ENCODE data around the gene PAQR8. TPM values are rescaled to one million over a fixed set of nuclear protein-coding genes. Genes with fewer than 3 reads are reported as not detected.

Gene PAQR8, protein sequence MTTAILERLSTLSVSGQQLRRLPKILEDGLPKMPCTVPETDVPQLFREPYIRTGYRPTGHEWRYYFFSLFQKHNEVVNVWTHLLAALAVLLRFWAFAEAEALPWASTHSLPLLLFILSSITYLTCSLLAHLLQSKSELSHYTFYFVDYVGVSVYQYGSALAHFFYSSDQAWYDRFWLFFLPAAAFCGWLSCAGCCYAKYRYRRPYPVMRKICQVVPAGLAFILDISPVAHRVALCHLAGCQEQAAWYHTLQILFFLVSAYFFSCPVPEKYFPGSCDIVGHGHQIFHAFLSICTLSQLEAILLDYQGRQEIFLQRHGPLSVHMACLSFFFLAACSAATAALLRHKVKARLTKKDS
- 10 to 100 TPM; 14.1 to 78.4 (median 28.6) TPM for polyA plus RNA-seq
- long read RNA-seq, donor 1, full-length matches to known transcripts: 60 of 60 reads
- long read RNA-seq, donor 1, partial matches to known transcripts: 0 of 60 reads
- long read RNA-seq, donor 1, other reads (novel, unspliced or antisense): 0 of 60 reads
- long read RNA-seq, donor 2, full-length matches to known transcripts: 9 of 9 reads
- long read RNA-seq, donor 2, partial matches to known transcripts: 0 of 9 reads
- long read RNA-seq, donor 2, other reads (novel, unspliced or antisense): 0 of 9 reads
- long read RNA-seq, donor 3, full-length matches to known transcripts: 8 of 8 reads
- long read RNA-seq, donor 3, partial matches to known transcripts: 0 of 8 reads
- long read RNA-seq, donor 3, other reads (novel, unspliced or antisense): 0 of 8 reads
- long read RNA-seq, donor 4: 0 reads
- long read RNA-seq, donor 5, full-length matches to known transcripts: 2 of 2 reads
- long read RNA-seq, donor 5, partial matches to known transcripts: 0 of 2 reads
- long read RNA-seq, donor 5, other reads (novel, unspliced or antisense): 0 of 2 reads
- long read RNA-seq, donor 6, full-length matches to known transcripts: 6 of 6 reads
- long read RNA-seq, donor 6, partial matches to known transcripts: 0 of 6 reads
- long read RNA-seq, donor 6, other reads (novel, unspliced or antisense): 0 of 6 reads
- long read RNA-seq, donor 7, full-length matches to known transcripts: 6 of 6 reads
- long read RNA-seq, donor 7, partial matches to known transcripts: 0 of 6 reads
- long read RNA-seq, donor 7, other reads (novel, unspliced or antisense): 0 of 6 reads
- long read RNA-seq, donor 8, full-length matches to known transcripts: 1 of 1 reads
- long read RNA-seq, donor 8, partial matches to known transcripts: 0 of 1 reads
- long read RNA-seq, donor 8, other reads (novel, unspliced or antisense): 0 of 1 reads
- long read RNA-seq, donor 9, full-length matches to known transcripts: 5 of 5 reads
- long read RNA-seq, donor 9, partial matches to known transcripts: 0 of 5 reads
- long read RNA-seq, donor 9, other reads (novel, unspliced or antisense): 0 of 5 reads
- long read RNA-seq, donor 10, full-length matches to known transcripts: 20 of 20 reads
- long read RNA-seq, donor 10, partial matches to known transcripts: 0 of 20 reads
- long read RNA-seq, donor 10, other reads (novel, unspliced or antisense): 0 of 20 reads

DNA sequence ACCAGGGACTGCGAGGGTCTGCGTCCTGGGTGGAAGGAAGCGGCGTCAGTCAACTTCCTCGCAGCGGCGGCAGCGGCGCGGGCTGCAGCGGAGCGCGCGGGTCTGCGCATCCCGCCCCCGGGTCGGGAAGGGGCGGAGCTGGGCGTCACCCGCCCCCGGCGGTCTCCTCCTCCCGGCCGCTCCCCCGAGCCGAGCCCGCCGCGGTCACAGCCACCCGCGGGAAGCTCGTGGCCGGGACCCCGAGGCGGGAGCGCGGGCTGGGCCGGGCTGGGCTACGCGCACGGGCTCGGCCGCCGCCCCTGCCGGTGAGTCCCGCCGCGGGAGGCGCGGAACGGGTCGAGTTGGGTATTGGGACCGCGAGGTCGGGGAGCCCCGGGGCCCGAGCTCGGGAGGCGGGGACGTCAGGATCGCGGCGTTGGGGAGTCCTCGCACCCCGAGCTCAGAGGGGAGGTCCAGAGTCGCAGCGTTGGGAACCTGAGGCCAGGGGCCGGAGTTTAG, at the start of gene PAQR8:
TSS of gene PAQR8 (plus strand) at position 207 of the 498 bp plus-strand sequence. CDS start 41,063 bp downstream, outside the sequence.
- Histone ChIP-seq H3K4me3 (ENCODE audit: low read depth in 1 of 3, low read length in 3 of 3) (peak within 1 kb of the TSS; percentile 68 to 97 (median 91)), H3K9me3 (ENCODE audit: control insufficient read depth in 2 of 2, insufficient read depth in 1 of 2, low read depth in 1 of 2, low read length in 1 of 2) (no peaks in the 10 kb centered on the region), H3K36me3 (ENCODE audit: control insufficient read depth in 3 of 3, insufficient read depth in 2 of 3, low read depth in 1 of 3, low read length in 3 of 3) (peaks cover 0 to 3% (median 0%) of the 10 kb centered on the region in 3 donors), H3K4me1 (ENCODE audit: control insufficient read depth in 3 of 3, insufficient read depth in 2 of 3, low read depth in 1 of 3, low read length in 2 of 3) (peaks cover 0 to 24% (median 0%) of the 10 kb centered on the region in 3 donors), H3K27ac (ENCODE audit: low read depth in 1 of 3, low read length in 2 of 3) (peak within 1 kb of the TSS; percentile 87 to 93 (median 92)), H3K27me3 (ENCODE audit: control insufficient read depth in 3 of 3, insufficient read depth in 3 of 3, low read length in 3 of 3) (no peaks in the 10 kb centered on the region)
- DNase-seq: peak; percentile 79 to 92
- no peak for FAIRE-seq
- WGBS, 3 donors: 0% methylated on average over 36 to 69 of the region's 69 CpGs

DNA sequence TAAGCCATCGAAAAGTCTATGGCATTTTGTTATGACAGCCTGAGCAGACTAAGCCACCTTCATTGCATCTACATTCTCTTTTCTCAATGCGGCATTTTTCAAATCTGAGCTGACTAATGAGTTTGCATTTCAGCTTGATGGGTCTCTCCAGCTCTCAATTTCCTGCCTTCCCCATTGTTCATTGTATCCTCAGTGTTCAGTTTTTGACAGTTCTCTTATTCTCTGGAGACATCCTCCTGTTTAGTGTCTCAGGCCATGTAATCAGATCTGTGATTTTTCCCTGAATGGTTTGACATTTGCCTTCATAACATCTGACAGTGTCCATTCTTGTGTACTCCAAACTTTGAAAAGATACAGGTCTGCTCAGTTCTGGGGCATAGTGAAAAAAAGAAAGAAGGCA, 49.5 kb upstream of the PAQR8 start:
- Histone ChIP-seq H3K9me3 (ENCODE audit: control insufficient read depth in 2 of 2, insufficient read depth in 1 of 2, low read depth in 1 of 2, low read length in 1 of 2) (no peaks in the 10 kb centered on the region), H3K36me3 (ENCODE audit: control insufficient read depth in 3 of 3, insufficient read depth in 2 of 3, low read depth in 1 of 3, low read length in 3 of 3) (no peaks in the 10 kb centered on the region), H3K4me3 (ENCODE audit: low read depth in 1 of 3, low read length in 3 of 3) (no peak overlapping the region), H3K27ac (ENCODE audit: low read depth in 1 of 3, low read length in 2 of 3) (no peak overlapping the region), H3K4me1 (ENCODE audit: control insufficient read depth in 3 of 3, insufficient read depth in 2 of 3, low read depth in 1 of 3, low read length in 2 of 3) (peaks cover 0 to 11% (median 0%) of the 10 kb centered on the region in 3 donors), H3K27me3 (ENCODE audit: control insufficient read depth in 3 of 3, insufficient read depth in 3 of 3, low read length in 3 of 3) (no peaks in the 10 kb centered on the region)
- WGBS, 3 donors: 81 to 98% (median 92%) methylated on average over 2 of the region's 2 CpGs
- FAIRE-seq (no peak), DNase-seq (no peak)

DNA sequence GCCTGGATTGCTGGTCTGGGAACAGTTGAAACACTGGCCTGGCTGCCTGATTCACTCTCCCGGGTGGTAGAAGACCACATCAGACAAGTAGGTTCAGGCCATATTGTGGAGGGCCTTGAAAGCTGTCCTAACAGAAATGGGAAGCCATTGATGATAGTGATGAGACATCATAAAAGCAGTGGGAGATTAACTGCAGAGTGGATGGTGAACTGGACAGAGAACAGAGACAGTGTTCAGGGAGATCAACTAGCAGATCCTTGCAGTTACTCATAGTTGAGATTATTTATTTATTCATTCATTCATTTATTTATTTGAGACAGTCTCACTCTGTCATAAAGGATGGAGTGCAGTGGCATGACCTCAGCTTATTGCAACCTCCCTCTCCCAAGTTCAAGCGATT, 47.2 kb upstream of the PAQR8 start:
- no peak for FAIRE-seq

DNA sequence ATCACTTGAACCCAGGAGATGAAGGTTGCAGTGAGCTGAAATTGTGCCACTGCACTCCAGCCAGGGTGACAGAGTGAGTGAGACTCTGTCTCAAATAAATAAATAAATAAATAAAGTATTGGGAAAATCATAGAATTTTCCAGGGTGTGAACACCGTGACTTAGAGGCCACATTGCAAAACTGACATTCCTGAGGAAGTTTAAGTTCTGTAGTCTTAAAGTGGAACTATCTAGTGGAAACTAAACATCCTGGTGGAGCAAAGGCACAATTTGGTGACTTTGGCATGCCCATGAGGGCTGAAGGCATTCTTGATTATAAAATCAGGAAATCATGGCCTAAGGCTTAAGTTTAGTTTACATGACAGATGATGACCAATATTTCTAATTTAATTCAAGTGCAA, 44.7 kb upstream of the PAQR8 start:
- Histone ChIP-seq H3K27ac (ENCODE audit: low read depth in 1 of 3, low read length in 2 of 3) (no peak overlapping the region), H3K9me3 (ENCODE audit: control insufficient read depth in 2 of 2, insufficient read depth in 1 of 2, low read depth in 1 of 2, low read length in 1 of 2) (no peaks in the 10 kb centered on the region), H3K4me3 (ENCODE audit: low read depth in 1 of 3, low read length in 3 of 3) (no peak overlapping the region), H3K36me3 (ENCODE audit: control insufficient read depth in 3 of 3, insufficient read depth in 2 of 3, low read depth in 1 of 3, low read length in 3 of 3) (no peaks in the 10 kb centered on the region), H3K4me1 (ENCODE audit: control insufficient read depth in 3 of 3, insufficient read depth in 2 of 3, low read depth in 1 of 3, low read length in 2 of 3) (peaks cover 0 to 20% (median 1%) of the 10 kb centered on the region in 3 donors), H3K27me3 (ENCODE audit: control insufficient read depth in 3 of 3, insufficient read depth in 3 of 3, low read length in 3 of 3) (no peaks in the 10 kb centered on the region)
- FAIRE-seq (no peak), DNase-seq (no peak)
- 91 to 93% (median 92%) methylated on average over 1 of the region's 1 CpG for WGBS, 3 donors

More for the DNA sequence above, 47.2 kb upstream of the PAQR8 start:
- Histone ChIP-seq H3K4me3 (ENCODE audit: low read depth in 1 of 3, low read length in 3 of 3) (no peak overlapping the region), H3K36me3 (ENCODE audit: control insufficient read depth in 3 of 3, insufficient read depth in 2 of 3, low read depth in 1 of 3, low read length in 3 of 3) (no peaks in the 10 kb centered on the region), H3K27ac (ENCODE audit: low read depth in 1 of 3, low read length in 2 of 3) (no peak overlapping the region), H3K9me3 (ENCODE audit: control insufficient read depth in 2 of 2, insufficient read depth in 1 of 2, low read depth in 1 of 2, low read length in 1 of 2) (no peaks in the 10 kb centered on the region), H3K27me3 (ENCODE audit: control insufficient read depth in 3 of 3, insufficient read depth in 3 of 3, low read length in 3 of 3) (no peaks in the 10 kb centered on the region), H3K4me1 (ENCODE audit: control insufficient read depth in 3 of 3, insufficient read depth in 2 of 3, low read depth in 1 of 3, low read length in 2 of 3) (peaks cover 0 to 20% (median 1%) of the 10 kb centered on the region in 3 donors)
- DNase-seq: no peak
- 83 to 100% (median 93%) methylated on average over 2 of the region's 2 CpGs for WGBS, 3 donors

DNA sequence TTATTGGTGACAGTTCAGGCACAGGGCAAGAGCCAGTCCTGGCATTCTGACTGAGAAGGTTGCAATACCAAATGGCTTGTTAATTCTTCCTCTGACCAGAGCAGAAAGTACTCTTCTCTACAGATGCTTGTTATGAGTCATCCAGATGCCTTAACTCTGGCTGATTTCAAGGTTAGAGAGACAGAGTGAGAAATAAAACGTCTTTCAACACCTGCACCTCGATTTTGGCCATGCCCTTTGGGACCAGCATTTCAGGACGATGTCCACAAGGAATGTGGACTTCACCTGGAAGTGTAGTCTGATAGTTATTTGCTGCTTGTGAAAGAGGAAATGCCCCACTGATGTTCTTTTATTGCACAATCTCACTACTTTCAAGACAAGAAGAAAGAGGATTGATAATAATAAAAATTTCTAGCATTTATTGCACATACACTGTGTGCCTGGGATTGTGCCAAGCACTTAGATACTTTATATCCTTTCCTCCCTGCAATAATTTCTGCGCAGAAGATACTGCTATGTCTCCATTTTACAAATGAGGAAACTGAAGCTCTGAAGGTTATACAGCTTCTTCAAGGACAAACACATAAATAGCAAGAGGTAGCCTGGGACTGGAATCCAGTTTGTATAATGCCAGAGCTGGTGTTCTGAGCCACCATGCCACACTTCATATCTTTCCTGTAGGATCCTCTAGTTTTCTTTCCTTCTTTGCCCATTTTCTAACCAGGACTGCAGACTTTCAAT, 43.9 kb upstream of the PAQR8 start:
- H3K4me1 ChIP-seq (ENCODE audit: control insufficient read depth in 3 of 3, insufficient read depth in 2 of 3, low read depth in 1 of 3, low read length in 2 of 3): peaks cover 0 to 20% (median 1%) of the 10 kb centered on the region in 3 donors
- 12 to 46% (median 21%) methylated on average over 4 of the region's 4 CpGs for WGBS, 3 donors
- no peak overlapping the region for H3K4me3 ChIP-seq (ENCODE audit: low read depth in 1 of 3, low read length in 3 of 3)
- H3K9me3 ChIP-seq (ENCODE audit: control insufficient read depth in 2 of 2, insufficient read depth in 1 of 2, low read depth in 1 of 2, low read length in 1 of 2): no peaks in the 10 kb centered on the region
- no peak for FAIRE-seq
- DNase-seq: peak; percentile 74 to 84
- H3K36me3 ChIP-seq (ENCODE audit: control insufficient read depth in 3 of 3, insufficient read depth in 2 of 3, low read depth in 1 of 3, low read length in 3 of 3): no peaks in the 10 kb centered on the region
- no peaks in the 10 kb centered on the region for H3K27me3 ChIP-seq (ENCODE audit: control insufficient read depth in 3 of 3, insufficient read depth in 3 of 3, low read length in 3 of 3)
- peak overlapping the region; percentile 3 to 65 (median 21) for H3K27ac ChIP-seq (ENCODE audit: low read depth in 1 of 3, low read length in 2 of 3)

GRCh38 chr6:52324189-52324588, 37.8 kb upstream of the PAQR8 start:
- no peaks in the 10 kb centered on the region for H3K27me3 ChIP-seq (ENCODE audit: control insufficient read depth in 3 of 3, insufficient read depth in 3 of 3, low read length in 3 of 3)
- peaks cover 5 to 44% (median 7%) of the 10 kb centered on the region in 3 donors for H3K4me1 ChIP-seq (ENCODE audit: control insufficient read depth in 3 of 3, insufficient read depth in 2 of 3, low read depth in 1 of 3, low read length in 2 of 3)
- H3K36me3 ChIP-seq (ENCODE audit: control insufficient read depth in 3 of 3, insufficient read depth in 2 of 3, low read depth in 1 of 3, low read length in 3 of 3): no peaks in the 10 kb centered on the region
- DNase-seq: no peak
- no peak overlapping the region for H3K27ac ChIP-seq (ENCODE audit: low read depth in 1 of 3, low read length in 2 of 3)
- H3K4me3 ChIP-seq (ENCODE audit: low read depth in 1 of 3, low read length in 3 of 3): no peak overlapping the region
- FAIRE-seq: no peak
- WGBS, 3 donors: 85 to 95% (median 94%) methylated on average over 6 of the region's 6 CpGs
- H3K9me3 ChIP-seq (ENCODE audit: control insufficient read depth in 2 of 2, insufficient read depth in 1 of 2, low read depth in 1 of 2, low read length in 1 of 2): no peaks in the 10 kb centered on the region
